HG03039 (cell line): Measurements from ENCODE around the gene P2RY12.

Source experiments
- ATAC-seq: cut with Tn5 transposase; IDR thresholded peaks from one replicate; pipeline ENCODE4 v1.9.1; 2021; ENCODE audit warnings: mild to moderate bottlenecking, moderate library complexity; ENCODE audit not compliant: unreplicated experiment

P2RY12 gene

GRCh38 chr3:151350656-151351055 is 33.9 kb downstream of the P2RY12 start:
- ATAC-seq, result no peak

GRCh38 chr3:151347432-151347831 is 37.1 kb downstream of the P2RY12 start:
- ATAC-seq, result no peak

- ATAC-seq, result no peak
These were observed 38.3 kb downstream of the P2RY12 start for GRCh38 chr3:151346292-151346691.

GRCh38 chr3:151345859-151346258 is 38.7 kb downstream of the P2RY12 start:
- no peak for ATAC-seq

GRCh38 chr3:151331696-151332095 is 52.9 kb downstream of the P2RY12 start:
- ATAC-seq, result no peak

GRCh38 chr3:151330899-151331298 is 53.7 kb downstream of the P2RY12 start:
- no peak for ATAC-seq

GRCh38 chr3:151330379-151330778 is 54.2 kb downstream of the P2RY12 start:
- no peak for ATAC-seq

- ATAC-seq, result no peak
These were observed 55.2 kb downstream of the P2RY12 start, which contains the start of gene P2RY13 for GRCh38 chr3:151329363-151329762. Gene P2RY13, minus strand, starts transcription at chr3:151329549. Its CDS starts 21 bp downstream, at chr3:151329528.

GRCh38 chr3:151328298-151328995 is 56.1 kb downstream of the P2RY12 start:
- ATAC-seq, result no peak

GRCh38 chr3:151327571-151328198 is 56.9 kb downstream of the P2RY12 start:
- no peak for ATAC-seq

- no peak for ATAC-seq
These were observed 62.0 kb downstream of the P2RY12 start for GRCh38 chr3:151322511-151322910.

- no peak for ATAC-seq
These were observed 63.0 kb downstream of the P2RY12 start for GRCh38 chr3:151321526-151321925.

- no peak for ATAC-seq
These were observed 64.4 kb downstream of the P2RY12 start for GRCh38 chr3:151320131-151320530.

- ATAC-seq, result no peak
These were observed 64.9 kb downstream of the P2RY12 start for GRCh38 chr3:151319628-151320027.

GRCh38 chr3:151318991-151319390 is 65.6 kb downstream of the P2RY12 start:
- ATAC-seq, result no peak

- no peak for ATAC-seq
These were observed 66.2 kb downstream of the P2RY12 start for GRCh38 chr3:151318313-151318712.

GRCh38 chr3:151316267-151316991 is 68.1 kb downstream of the P2RY12 start, which contains the start of gene GPR87:
Gene GPR87, minus strand, starts transcription at chr3:151316820. Its CDS starts 16,720 bp downstream, at chr3:151300100.
- ATAC-seq, result no peak

GRCh38 chr3:151315846-151316245 is 68.7 kb downstream of the P2RY12 start:
- no peak for ATAC-seq

GRCh38 chr3:151315136-151315535 is 69.4 kb downstream of the P2RY12 start:
- no peak for ATAC-seq

- ATAC-seq, result no peak
These were observed 70.0 kb downstream of the P2RY12 start for GRCh38 chr3:151314593-151314992.

GRCh38 chr3:151314137-151314536 is 70.4 kb downstream of the P2RY12 start:
- no peak for ATAC-seq

- no peak for ATAC-seq
These were observed 71.6 kb downstream of the P2RY12 start for GRCh38 chr3:151312972-151313371.
